Ishikawa (cell line): ENCODE results near the gene DSTN.

ENCODE experiments used
- CEBPB ChIP-seq: IDR thresholded peaks from 2 replicates; pipeline ENCODE4 v1.6.1; 2012
- EP300 ChIP-seq: IDR thresholded peaks from 2 replicates; pipeline ENCODE4 v1.6.1; 2012; ENCODE audit warnings: borderline replicate concordance
- NFIC ChIP-seq: IDR thresholded peaks from 2 replicates; pipeline ENCODE4 v1.6.1; 2012
- RAD21 ChIP-seq: IDR thresholded peaks from 2 replicates; pipeline ENCODE4 v1.6.1; 2012; ENCODE audit warnings: low read depth

DNA sequence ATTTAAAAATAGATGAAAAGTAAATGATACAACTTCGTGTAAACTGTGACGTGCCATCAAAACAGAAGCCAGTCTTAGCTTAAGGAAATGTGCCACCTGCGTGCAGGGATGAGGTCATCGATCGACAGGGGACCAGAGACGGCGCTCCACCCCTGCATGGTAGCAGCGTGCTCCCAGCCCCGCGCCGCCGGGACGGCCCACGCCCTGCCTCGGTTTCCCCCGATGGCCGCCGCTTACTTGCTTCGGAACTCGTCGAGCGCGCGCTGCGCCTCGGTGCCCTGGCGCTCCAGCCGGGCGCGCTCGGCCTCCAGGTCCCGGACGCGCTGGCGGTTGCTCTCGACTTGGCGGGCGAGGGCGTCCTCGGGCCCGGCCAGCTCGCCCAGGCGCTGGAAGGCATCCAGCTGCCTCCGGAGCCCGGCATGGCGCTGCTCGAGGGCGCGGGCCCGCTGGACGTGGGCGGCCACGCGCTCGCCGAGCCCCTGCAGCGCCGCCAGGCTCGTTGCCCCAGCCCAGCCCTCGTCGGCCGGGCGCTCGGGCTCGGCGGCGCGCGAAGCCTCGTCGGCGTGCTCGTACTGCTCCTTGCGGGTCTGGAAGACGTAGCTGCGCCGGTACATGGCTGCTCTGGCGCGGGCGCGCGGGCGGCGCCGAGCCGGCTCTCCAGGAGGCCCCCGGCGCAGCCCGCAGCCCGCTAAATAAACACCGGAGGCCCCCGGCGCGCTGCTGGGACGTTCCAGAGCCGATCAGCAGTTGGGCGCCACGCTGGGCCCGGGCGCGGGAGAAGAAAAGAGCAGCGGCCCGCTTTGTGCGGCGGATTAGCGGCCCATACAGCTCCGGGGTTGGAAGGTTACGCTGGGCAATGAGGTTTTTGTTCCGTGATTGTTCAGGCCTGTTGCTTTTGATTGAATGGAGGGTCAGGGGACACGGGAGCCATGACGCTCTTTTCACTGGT lies 38.9 kb upstream of the DSTN start, which contains the start of gene BFSP1:
- TF ChIP-seq EP300 (no peak; the same call in 1 of the 2 replicates), NFIC (no peak), CEBPB (no peak), RAD21 (no peak)
